Osteocyte (in vitro differentiated cells): ENCODE measurements around the gene PTPRG. TPM values are rescaled to one million over a fixed set of nuclear protein-coding genes. Genes with fewer than 3 reads are reported as not detected.

Experiments used
- DNase-seq: peaks from one replicate; pipeline ENCODE4 v3.0.0; 2021; ENCODE audit warnings: mixed read lengths; ENCODE audit not compliant: unreplicated experiment; ENCODE audit errors: extremely low spot score
- H3K27ac Mint-ChIP-seq: one replicate; pipeline ENCODE4 v1.8.0; 2021; ENCODE audit warnings: mild to moderate bottlenecking, mixed read lengths; ENCODE audit not compliant: unreplicated experiment
- H3K27me3 Mint-ChIP-seq: one replicate; pipeline ENCODE4 v1.8.0; 2021; ENCODE audit warnings: mixed read lengths; ENCODE audit not compliant: unreplicated experiment
- H3K36me3 Mint-ChIP-seq: one replicate; pipeline ENCODE4 v1.8.0; 2021; ENCODE audit warnings: mixed read lengths; ENCODE audit not compliant: unreplicated experiment
- H3K4me1 Mint-ChIP-seq: one replicate; pipeline ENCODE4 v1.8.0; 2021; ENCODE audit warnings: mixed read lengths; ENCODE audit not compliant: unreplicated experiment
- H3K4me3 Mint-ChIP-seq: one replicate; pipeline ENCODE4 v1.8.0; 2021; ENCODE audit warnings: mild to moderate bottlenecking, moderate library complexity, mixed read lengths; ENCODE audit not compliant: unreplicated experiment
- H3K9me3 Mint-ChIP-seq: one replicate; pipeline ENCODE4 v1.8.0; 2021; ENCODE audit warnings: mixed read lengths; ENCODE audit not compliant: unreplicated experiment
- long read RNA-seq: library from polyadenylated mRNA; unstranded; transcript quantifications from one replicate; pipeline ENCODE4 v2.0.0, GENCODE V29; 2021
- total RNA-seq: library from RNA; stranded (reverse); gene quantifications from 2 replicates; pipeline ENCODE4 v1.2.1, GENCODE V29; 2021
- TF ChIP-seq, protein P1 (sequence below): fragments of 200-600 bp; sonication (generic); IDR thresholded peaks from 2 replicates; pipeline ENCODE4 v1.5.0; 2021; ENCODE audit warnings: antibody characterized with exemption, mild to moderate bottlenecking, moderate library complexity

PTPRG gene
- total RNA-seq = 48.1 and 51.5 TPM in 2 replicates
- long read RNA-seq, partial matches to known transcripts = 11 of 28 reads
- long read RNA-seq, other reads (novel, unspliced or antisense) = 16 of 28 reads

DNA sequence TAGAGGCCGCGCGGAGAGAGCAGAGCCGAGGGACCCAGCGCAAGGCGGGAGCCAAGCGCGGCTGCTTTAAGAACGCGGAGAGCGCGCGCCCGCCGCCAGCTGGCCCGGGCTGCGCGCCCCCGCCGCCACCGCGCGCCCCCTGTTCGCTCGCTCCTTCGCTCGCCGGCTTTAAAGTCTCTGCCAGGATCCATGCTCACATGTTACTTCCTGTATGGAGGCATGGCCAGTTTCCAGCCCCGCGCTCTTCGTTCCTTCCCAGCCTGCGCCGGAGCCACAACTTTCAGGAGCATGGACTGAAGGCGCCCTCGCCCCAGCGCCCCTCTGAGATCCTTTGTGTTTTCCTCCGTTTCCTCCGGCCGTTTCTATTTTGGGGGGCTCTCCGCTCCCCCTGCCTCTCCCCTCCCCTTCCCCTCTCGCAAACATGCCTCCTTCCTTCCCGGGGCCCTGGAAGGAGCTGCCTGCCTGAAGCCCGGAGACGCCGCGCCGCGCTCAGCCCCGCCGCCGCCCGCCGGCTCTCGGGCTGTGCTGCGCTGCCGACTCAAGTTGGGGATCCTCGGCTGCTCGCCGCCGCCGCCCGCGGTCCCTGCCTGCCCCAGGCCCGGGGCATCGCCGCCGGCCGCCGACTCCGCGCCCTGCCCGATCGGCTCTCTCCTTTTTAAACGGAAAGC, at the start of gene PTPRG:
TSS of gene PTPRG (plus strand) at position 198 of the 668 bp plus-strand sequence. CDS start 717 bp downstream, outside the sequence.
- Mint-ChIP-seq H3K27me3 (peaks cover 9% of the 10 kb centered on the region), H3K36me3 (peaks cover 2% of the 10 kb centered on the region), H3K9me3 (peaks cover 3% of the 10 kb centered on the region), H3K27ac (peak within 1 kb of the TSS; percentile 95), H3K4me1 (peaks cover 31% of the 10 kb centered on the region), H3K4me3 (peak within 1 kb of the TSS; percentile 97)
- peak; percentile 95 for DNase-seq
- TF ChIP-seq, protein P1, sequence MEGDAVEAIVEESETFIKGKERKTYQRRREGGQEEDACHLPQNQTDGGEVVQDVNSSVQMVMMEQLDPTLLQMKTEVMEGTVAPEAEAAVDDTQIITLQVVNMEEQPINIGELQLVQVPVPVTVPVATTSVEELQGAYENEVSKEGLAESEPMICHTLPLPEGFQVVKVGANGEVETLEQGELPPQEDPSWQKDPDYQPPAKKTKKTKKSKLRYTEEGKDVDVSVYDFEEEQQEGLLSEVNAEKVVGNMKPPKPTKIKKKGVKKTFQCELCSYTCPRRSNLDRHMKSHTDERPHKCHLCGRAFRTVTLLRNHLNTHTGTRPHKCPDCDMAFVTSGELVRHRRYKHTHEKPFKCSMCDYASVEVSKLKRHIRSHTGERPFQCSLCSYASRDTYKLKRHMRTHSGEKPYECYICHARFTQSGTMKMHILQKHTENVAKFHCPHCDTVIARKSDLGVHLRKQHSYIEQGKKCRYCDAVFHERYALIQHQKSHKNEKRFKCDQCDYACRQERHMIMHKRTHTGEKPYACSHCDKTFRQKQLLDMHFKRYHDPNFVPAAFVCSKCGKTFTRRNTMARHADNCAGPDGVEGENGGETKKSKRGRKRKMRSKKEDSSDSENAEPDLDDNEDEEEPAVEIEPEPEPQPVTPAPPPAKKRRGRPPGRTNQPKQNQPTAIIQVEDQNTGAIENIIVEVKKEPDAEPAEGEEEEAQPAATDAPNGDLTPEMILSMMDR = no peak

DNA sequence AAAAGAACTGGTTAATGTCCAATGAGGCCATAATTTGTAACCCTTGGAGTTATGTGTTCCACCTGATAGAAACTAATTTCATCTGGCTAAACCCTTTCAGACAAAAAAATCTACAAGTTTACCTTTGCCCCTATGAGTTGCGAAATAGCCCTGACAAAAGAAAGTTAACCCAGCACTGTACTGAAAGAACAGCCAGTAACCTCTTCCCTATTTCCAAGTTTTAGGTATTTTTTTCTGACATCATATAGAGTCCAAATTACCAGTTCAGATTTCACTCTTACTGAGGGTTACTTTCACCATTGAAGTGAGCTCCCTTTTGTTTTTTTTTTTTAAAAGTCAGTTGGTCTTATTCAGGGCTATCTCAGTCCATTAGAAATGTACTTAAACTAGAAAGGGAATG, 42.8 kb upstream of the PTPRG start:
- Mint-ChIP-seq H3K36me3 (no peaks in the 10 kb centered on the region), H3K4me1 (no peaks in the 10 kb centered on the region), H3K27ac (no peak overlapping the region), H3K27me3 (peaks cover 35% of the 10 kb centered on the region), H3K4me3 (no peak overlapping the region), H3K9me3 (peaks cover 3% of the 10 kb centered on the region)
- DNase-seq = no peak
- TF ChIP-seq, protein P1 = no peak

DNA sequence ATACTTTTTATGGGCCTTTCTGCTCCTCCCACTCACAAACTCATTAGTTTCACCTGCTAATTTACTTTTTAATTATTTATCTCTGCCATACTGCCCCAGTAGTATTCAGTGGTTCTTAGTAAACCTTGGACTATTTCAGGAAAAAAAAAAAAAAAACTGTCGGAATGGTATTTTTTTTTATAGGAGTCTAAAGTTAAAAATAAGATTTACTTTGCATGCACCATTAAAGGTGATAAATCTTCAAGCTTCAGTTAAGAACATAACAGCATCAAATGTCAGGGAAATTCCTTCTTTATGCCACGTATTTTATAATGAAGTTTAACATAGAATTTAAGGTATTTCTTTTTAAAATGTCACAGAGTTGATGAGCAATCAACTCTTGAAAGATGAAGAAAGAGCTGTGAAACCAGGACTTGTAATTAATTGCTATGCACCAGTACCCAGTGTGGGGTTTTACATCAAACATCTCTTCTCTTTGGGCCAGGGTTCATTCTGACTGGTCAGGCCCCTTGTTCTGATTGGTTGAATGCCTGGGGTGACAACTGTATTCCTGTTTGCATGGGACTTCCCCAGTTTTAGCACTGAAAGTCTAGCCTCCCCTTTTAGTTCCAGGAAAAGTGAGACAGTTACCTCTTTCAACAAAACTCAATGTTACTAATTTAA, 40.3 kb upstream of the PTPRG start:
- Mint-ChIP-seq H3K9me3 (no peaks in the 10 kb centered on the region), H3K4me1 (no peaks in the 10 kb centered on the region), H3K27me3 (peaks cover 36% of the 10 kb centered on the region), H3K4me3 (no peak overlapping the region), H3K27ac (no peak overlapping the region), H3K36me3 (no peaks in the 10 kb centered on the region)
- TF ChIP-seq, protein P1 = no peak
- DNase-seq = no peak

DNA sequence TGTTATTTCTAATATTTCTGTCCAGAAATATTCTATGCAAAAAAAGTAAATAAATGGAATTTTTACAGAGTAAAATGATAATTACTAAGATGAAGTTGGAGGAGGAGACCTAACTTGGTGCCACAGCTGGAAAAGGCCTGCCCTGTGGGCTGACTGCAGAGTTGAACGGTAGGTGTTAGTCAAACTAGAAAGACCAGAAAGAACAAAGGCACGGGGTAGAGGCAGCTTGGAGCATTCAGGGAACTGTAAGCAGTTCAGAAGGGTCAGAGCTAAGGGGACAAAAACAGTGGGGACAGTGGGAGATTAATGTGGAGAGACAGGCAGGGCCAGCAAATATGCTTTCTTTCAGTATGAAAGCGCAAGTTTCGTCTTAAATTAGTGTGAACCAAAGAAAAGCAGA, 39.3 kb upstream of the PTPRG start:
- Mint-ChIP-seq H3K4me3 (no peak overlapping the region), H3K27me3 (peaks cover 46% of the 10 kb centered on the region), H3K36me3 (no peaks in the 10 kb centered on the region), H3K4me1 (no peaks in the 10 kb centered on the region), H3K9me3 (no peaks in the 10 kb centered on the region), H3K27ac (no peak overlapping the region)
- DNase-seq = no peak
- TF ChIP-seq, protein P1 = no peak

DNA sequence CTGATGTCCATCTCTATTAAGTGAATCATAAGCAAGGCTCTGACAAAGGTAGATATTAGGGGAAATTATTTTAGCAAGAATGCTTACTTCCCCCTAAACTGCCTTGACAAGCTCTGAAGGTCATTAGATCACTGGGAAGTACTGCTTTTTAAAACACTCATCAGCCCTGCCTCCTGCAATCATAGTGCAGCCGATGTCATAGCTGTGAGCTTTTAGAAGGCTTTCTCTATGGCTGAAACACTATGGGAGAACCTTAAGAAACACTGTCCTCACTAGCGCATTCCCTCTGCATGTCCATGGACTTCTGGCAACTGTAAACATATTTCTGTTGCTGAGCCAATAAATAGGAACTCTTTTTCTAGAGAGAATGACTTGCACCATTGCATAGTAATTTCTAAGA, 38.7 kb upstream of the PTPRG start:
- Mint-ChIP-seq H3K27me3 (peaks cover 47% of the 10 kb centered on the region), H3K4me1 (no peaks in the 10 kb centered on the region), H3K4me3 (no peak overlapping the region), H3K9me3 (no peaks in the 10 kb centered on the region), H3K36me3 (no peaks in the 10 kb centered on the region), H3K27ac (no peak overlapping the region)
- DNase-seq = no peak
- TF ChIP-seq, protein P1 = no peak
